ENCODE data around the gene ANXA9.

Gene ANXA9

DNA sequence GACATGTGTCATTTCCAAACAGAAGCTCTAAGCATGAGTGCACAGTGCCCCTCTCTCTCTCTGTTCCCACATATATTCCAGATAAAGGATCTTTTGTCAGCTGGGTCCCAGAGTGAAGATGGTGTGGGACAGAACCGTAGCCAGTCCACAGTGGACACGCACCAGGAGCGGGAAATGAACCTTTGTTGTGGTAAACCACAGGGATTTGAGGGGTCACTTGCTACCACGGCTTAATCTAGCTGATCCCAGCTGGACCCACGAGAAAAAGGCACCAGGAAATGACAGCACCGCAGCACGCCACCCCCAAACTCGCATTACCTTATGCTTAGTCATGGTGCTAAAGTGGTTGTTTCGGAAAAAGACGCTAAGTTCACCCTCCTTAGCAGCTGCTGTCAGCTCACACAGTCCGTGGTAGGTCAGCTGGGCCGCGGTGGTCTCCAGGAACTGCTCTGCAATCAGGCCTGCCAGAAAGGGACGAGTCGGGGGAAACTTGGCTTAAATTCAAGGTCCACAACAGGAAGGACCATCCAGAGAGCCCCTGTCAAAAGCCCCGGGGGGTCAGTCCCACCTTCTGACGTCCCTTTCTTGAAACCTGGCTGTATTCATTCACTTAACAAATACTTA lies 17.1 kb downstream of the ANXA9 start:
- no peak for DNase-seq (ENCODE audit: low read depth, low spot score)
- no peak overlapping the region for H3K4me3 ChIP-seq (ENCODE audit: low read depth, low read length)
- CTCF ChIA-PET, result interaction anchor here (0.8 to 16.2 kb wide), 5 partner anchors 6 to 534 kb away, joined by 3 to 551 read pairs (median 5); partner anchors contain the start of genes ANXA9, CERS2, MINDY1 and PRUNE1
- POLR2A ChIA-PET, result interaction anchor here (1.2 kb wide), 1 partner anchor 421 kb away, joined by 4 read pairs; no protein-coding TSS in a partner anchor
- TF ChIP-seq, protein P1, sequence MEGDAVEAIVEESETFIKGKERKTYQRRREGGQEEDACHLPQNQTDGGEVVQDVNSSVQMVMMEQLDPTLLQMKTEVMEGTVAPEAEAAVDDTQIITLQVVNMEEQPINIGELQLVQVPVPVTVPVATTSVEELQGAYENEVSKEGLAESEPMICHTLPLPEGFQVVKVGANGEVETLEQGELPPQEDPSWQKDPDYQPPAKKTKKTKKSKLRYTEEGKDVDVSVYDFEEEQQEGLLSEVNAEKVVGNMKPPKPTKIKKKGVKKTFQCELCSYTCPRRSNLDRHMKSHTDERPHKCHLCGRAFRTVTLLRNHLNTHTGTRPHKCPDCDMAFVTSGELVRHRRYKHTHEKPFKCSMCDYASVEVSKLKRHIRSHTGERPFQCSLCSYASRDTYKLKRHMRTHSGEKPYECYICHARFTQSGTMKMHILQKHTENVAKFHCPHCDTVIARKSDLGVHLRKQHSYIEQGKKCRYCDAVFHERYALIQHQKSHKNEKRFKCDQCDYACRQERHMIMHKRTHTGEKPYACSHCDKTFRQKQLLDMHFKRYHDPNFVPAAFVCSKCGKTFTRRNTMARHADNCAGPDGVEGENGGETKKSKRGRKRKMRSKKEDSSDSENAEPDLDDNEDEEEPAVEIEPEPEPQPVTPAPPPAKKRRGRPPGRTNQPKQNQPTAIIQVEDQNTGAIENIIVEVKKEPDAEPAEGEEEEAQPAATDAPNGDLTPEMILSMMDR (IDR thresholded peaks at IDR 0.05; ENCODE audit: insufficient read depth, low read length, missing control alignments), result no peak

DNA sequence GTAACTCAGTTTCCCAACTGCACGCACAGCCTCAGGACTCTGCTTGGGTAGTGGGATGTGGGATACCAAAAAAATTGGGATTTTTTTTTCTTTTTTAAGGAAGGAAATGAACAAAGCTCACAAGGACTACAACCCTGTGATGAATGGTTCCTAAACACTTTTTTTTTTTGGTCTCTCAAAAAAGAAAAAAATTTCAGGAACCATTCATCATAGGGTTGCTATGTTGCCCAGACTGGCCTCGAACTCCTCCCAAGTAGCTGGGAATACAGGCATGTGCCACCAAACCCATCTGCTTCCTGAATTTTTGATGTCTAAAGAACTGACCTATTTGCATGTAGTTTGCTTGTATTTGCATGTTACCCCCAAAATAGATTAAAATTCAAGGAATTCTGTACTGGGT lies 17.8 kb downstream of the ANXA9 start:
- H3K4me3 ChIP-seq (ENCODE audit: low read depth, low read length), result no peak overlapping the region
- ChIA-PET POLR2A (no interaction called here), CTCF (interaction anchor here (0.8 to 16.2 kb wide), 4 partner anchors 9 to 535 kb away, joined by 3 to 551 read pairs (median 4); partner anchors contain the start of genes ANXA9, CERS2 and PRUNE1)
- TF ChIP-seq, protein P1 (IDR thresholded peaks at IDR 0.05; ENCODE audit: insufficient read depth, low read length, missing control alignments), result no peak
- DNase-seq (ENCODE audit: low read depth, low spot score), result no peak

DNA sequence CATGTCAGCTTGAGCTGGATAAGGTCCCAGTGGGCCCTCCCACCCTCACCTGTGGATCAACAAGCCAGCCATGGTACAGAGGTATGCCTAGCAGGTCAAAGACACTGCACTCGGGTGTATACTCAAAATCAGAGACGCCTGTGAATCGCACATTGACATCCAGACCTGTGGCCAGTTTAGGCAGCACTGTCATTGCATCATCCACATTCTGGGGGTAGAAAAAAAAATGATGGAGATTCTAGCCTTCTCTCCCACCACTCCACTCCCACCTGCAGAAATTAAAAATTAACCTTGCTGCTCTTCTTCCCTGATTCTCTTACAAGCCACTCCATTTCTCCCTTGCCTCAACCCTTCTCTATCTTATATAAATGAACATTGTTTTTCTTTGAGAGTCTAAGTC lies 18.3 kb downstream of the ANXA9 start:
- ChIA-PET CTCF (interaction anchor here (1.0 to 16.2 kb wide), 2 partner anchors 8 to 19 kb away, joined by 3 to 551 read pairs; partner anchors contain the start of genes ANXA9, CERS2 and PRUNE1), POLR2A (no interaction called here)
- no peak overlapping the region for H3K4me3 ChIP-seq (ENCODE audit: low read depth, low read length)
- no peak for DNase-seq (ENCODE audit: low read depth, low spot score)
- TF ChIP-seq, protein P1 (IDR thresholded peaks at IDR 0.05; ENCODE audit: insufficient read depth, low read length, missing control alignments), result no peak

DNA sequence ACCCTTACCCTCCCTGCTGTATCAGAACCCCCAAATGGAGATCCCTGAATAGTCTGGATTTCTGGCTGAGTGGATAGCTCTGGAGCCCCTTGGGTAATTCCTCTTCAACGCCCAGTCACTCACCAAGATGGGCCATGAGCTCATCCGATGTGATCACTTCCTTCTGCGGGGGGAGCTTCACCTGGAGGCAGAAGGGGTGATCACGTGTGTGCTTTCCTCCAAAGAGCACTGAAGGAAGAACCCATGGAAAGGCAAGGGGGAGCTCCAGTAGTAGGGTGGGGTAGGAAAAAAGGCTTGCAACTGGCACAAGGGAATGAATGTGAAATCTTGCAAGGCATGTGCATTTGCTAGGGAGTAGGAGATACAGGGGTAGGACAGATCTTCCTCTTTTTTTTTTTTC lies 19.5 kb downstream of the ANXA9 start:
- DNase-seq (ENCODE audit: low read depth, low spot score), result no peak
- H3K4me3 ChIP-seq (ENCODE audit: low read depth, low read length), result no peak overlapping the region
- ChIA-PET CTCF (interaction anchor here (0.9 to 16.2 kb wide), 2 partner anchors 20 to 79 kb away, joined by 3 to 551 read pairs; partner anchors contain the start of genes ANXA9 and CERS2), POLR2A (no interaction called here)
- TF ChIP-seq, protein P1 (IDR thresholded peaks at IDR 0.05; ENCODE audit: insufficient read depth, low read length, missing control alignments), result no peak

DNA sequence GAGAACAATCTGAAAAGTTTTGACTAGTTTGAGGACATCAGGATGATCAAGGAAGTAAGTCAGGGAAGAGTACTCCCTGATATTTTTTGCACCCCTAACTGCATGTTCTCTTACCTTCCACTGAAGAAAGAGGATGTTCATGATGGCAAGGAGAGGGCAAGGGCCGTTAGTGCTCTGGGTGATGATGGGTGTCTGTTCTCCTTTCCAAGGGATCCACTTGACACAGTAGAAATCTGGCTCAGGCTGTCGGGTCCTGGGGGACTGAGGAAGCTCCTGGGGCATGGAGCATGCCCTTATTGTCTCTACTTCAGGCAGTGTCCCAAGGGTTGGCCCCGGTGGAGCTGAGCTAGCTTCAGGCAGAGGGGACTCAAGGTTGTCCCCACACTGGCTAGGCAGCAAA lies 20.0 kb downstream of the ANXA9 start:
- H3K4me3 ChIP-seq (ENCODE audit: low read depth, low read length), result no peak overlapping the region
- TF ChIP-seq, protein P1 (IDR thresholded peaks at IDR 0.05; ENCODE audit: insufficient read depth, low read length, missing control alignments), result no peak
- DNase-seq (ENCODE audit: low read depth, low spot score), result no peak
- ChIA-PET CTCF (interaction anchor here (5.8 to 16.2 kb wide), 2 partner anchors 6 to 20 kb away, joined by 136 to 551 read pairs; partner anchors contain the start of genes ANXA9 and CERS2), POLR2A (no interaction called here)

DNA sequence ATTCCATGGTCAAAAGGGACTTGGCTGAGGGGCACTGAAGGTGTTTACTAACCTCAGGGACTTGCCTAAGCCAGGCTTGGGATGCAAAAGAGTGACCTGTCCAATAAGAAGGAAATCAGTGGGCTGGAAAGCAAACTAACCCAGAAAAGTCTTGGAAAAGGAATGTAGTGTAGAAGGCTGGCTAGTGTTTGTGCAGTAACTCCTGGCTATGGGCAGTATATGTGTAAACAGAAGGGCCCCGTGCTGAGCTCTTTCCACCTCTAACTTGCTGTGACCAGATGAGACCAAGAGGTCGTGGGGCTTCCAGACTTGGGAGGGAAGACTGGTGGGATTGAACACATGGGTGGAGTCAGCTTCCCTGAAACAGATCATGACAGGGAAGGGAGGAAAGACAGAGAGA lies 20.5 kb downstream of the ANXA9 start:
- CTCF ChIA-PET, result interaction anchor here (5.8 to 16.2 kb wide), 2 partner anchors 7 to 21 kb away, joined by 136 to 551 read pairs; partner anchors contain the start of genes ANXA9 and CERS2
- DNase-seq (ENCODE audit: low read depth, low spot score), result no peak
- TF ChIP-seq, protein P1 (IDR thresholded peaks at IDR 0.05; ENCODE audit: insufficient read depth, low read length, missing control alignments), result no peak
- no peak overlapping the region for H3K4me3 ChIP-seq (ENCODE audit: low read depth, low read length)
- POLR2A ChIA-PET, result no interaction called here

All from AG04449 (cell line).